Activated gamma-delta T cell treated with anti-CD3 and anti-CD28 coated beads, Interleukin-2, amount 50 U/mL, for 16 hours (primary cell): ENCODE results near the gene LMF1.
A peak's percentile ranks its signal among the peaks of the same experiment; 100 is the strongest.

Experiments
- DNase-seq: peaks from one replicate; pipeline ENCODE4 v3.0.0-alpha.2; 2020; ENCODE audit warnings: low read depth

Gene LMF1

DNA sequence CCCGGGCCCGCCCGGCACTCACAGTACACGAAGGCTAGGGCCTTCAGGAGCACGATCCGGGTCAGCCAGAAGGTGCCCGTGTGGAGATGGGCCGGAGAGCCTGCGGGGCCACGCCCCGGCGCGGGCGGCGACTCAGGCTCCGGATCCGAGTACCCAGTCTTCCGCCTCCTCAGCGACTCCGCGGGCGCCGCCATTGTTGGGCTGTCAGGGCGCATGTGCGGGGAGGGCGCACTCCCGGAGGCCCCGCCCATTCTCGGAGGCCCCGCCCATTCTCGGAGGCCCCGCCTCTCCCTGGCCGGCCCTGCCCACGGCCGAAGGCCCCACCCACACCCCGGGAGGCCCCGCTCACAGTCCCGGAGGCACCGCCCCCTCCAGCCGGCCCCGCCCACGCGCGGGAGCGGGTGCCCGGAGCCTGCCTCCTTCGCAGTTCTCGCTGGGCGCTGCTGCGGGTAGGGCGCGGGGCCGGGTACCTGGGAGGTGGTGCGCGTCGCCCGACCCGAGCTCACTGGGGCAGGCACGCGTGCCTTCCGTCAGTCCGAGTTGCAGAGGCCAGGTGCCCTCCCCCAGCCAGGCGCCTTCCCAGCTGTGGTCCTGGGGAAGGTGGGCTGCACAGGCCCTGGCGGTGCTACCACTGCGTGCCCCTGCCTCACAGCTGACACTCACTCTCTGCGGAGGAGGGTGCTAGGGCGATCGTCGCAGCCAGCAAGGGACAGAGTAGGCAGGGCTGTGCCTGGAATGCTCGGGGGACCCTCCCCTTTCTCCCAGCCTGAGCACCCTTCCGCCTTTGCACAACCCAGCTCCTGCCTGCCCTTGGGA is at the start of gene LMF1:
Gene LMF1, minus strand, starts transcription at position 219 of the 816 bp plus-strand sequence. Its CDS starts 4 bp downstream, at position 215.
- peak; percentile 88 for DNase-seq

GRCh38 chr16:1020091-1020399 is 49.3 kb upstream of the LMF1 start:
- DNase-seq: no peak

DNA sequence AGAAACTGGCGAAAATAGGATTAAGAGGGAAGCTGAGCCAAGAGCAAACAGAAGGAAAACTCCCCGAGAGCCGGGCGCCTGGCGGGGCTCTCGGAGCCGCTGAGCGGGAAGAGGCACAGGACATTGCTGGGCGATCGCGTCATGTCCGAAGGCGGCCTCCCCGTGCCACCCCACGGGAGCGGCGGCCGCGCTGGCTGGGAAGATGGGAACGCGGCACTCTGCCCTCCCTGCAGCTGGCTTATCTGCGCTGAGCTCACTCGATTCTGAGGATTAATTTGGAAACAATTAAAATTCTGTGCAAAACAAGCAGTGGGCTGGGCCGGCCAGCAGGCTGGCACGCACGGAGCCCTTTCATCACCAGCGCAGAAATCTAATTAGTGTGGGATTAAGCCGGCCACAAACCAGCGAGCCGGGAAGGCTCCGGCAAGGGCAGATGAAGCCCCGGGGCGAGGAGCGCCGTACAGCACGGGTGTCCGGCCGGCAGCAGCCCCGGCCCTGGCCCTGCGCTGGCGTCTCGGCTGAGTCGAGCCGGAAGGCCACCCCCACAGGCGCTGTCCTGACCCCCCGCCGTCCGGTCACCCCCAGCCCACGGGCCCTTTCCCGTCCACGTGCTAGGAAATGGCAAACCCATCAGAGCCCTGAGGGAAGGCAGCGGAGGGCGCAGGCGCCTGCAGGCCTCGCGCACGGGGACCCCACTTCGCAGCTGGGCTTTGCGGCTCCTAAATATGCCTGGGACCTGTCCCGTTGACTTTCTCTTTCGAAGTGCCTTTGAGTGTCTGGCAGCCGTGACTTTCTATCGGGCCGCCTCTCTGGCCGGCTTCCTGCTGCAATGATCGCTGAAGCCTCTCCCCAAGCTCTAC is 48.7 kb upstream of the LMF1 start:
- no peak for DNase-seq

GRCh38 chr16:1018447-1019198 is 47.8 kb upstream of the LMF1 start:
- DNase-seq: no peak

- DNase-seq: no peak
Observed at GRCh38 chr16:1014771-1015495, 44.1 kb upstream of the LMF1 start.

- no peak for DNase-seq
Observed at GRCh38 chr16:1014221-1014620, 43.4 kb upstream of the LMF1 start.

DNA sequence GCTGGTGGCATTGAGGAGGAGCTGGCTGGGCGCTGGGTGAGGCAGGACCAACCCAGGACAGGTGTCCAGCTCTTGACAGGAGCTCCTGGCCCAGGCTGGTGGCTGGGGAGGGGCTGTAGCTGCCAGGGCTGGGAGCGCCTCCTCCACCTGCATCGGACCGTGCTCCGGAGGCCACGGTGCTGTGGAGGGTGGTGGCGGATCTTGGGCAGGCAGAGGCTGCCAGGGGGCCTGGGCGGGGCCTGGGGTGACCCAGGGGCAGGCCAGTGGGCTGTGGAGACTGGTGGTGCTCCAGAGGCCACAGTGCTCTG is 42.8 kb upstream of the LMF1 start:
- no peak for DNase-seq

- no peak for DNase-seq
Observed at GRCh38 chr16:1012722-1013592, 42.2 kb upstream of the LMF1 start.

- no peak for DNase-seq
Observed at GRCh38 chr16:1012135-1012534, 41.4 kb upstream of the LMF1 start.

- no peak for DNase-seq
Observed at GRCh38 chr16:1011316-1012082, 40.7 kb upstream of the LMF1 start.

GRCh38 chr16:1010815-1011214 is 40.0 kb upstream of the LMF1 start:
- DNase-seq: no peak

DNA sequence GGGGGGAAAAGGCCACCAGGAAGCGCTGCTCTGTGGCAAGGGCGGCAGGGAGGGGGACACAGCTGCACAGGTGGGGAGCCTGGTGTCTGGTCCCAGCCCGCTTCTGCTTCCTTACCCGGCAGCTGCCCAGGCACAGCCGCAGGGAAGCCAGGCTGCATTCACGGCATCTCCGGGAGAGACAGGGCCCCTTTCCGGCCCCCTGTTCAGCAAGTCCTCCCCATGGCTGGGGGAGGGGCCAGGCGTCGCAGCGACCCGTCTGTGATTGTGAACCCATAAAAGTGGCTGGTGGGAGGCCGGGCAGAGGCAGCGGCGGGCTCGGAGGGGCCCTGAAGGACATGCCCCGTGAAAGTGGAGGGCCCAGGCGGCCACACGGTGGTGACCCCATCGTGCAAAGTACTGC is 39.5 kb upstream of the LMF1 start:
- no peak for DNase-seq

- DNase-seq: no peak
Observed at GRCh38 chr16:1009358-1010150, 38.8 kb upstream of the LMF1 start.

GRCh38 chr16:1008085-1008484 is 37.3 kb upstream of the LMF1 start:
- no peak for DNase-seq

DNA sequence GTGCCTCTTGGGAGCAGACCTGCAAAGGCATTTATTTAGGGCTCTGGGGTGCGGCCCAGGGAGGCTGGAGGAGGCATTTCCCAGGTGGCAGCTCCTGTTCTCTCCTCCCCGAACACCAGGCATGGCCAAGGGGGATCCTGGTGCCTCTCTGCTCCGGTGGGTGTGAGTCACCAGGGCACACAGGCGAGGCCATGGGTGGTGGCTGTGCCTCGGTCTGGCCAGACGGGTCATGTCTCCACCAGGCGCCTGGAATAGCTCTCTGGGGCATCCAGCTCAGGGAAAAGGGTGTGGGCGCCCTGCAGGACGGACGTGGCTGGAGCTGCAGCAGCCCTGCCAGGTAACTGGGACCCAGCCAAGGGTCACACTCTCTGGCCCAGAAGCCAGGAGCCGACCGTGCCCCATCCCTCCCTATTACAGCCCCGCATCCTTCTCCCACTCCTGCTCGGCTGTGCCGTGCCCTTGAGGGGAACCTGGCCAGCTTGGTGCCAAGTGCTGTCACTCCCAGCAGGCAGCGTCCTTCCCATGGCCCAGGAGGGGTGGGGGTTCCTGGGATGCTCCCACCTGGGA is 36.6 kb upstream of the LMF1 start:
- no peak for DNase-seq

DNA sequence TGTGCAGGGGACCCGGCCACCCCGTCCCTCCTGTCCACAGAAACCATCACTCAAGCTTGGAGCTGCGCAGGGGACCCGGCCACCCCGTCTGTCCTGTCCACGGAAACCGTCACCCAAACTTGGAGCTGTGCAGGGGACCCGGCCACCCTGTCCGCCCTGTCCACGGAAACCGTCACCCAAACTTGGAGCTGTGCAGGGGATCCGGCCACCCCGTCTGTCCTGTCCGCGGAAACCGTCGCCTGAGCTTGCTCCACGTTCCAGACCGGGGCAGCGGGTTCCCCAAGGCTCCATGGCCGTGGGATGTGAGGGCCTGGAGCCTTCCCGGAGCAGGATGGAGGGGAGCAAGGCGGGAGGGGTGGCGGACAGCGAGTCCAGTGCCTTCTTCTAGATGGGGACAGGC is 36.0 kb upstream of the LMF1 start:
- DNase-seq: no peak

- DNase-seq: no peak
Observed at GRCh38 chr16:1005286-1005685, 34.5 kb upstream of the LMF1 start.

- peak; percentile 25 for DNase-seq
Observed at GRCh38 chr16:1003391-1004347, 32.9 kb upstream of the LMF1 start.
